SK-N-MC (cell line): ENCODE measurements around the gene TBX21.

Experiments used
- EZH2 ChIP-seq: fragments of 200-600 bp; sonication (generic); IDR thresholded peaks from one replicate; pipeline ENCODE4 v1.6.1; 2017; ENCODE audit warnings: antibody characterized with exemption
- POLR2AphosphoS5 ChIP-seq: IDR thresholded peaks from 2 replicates; pipeline ENCODE4 v1.6.1; 2012; ENCODE audit warnings: mild to moderate bottlenecking, low read depth, low read length, borderline replicate concordance

- TF ChIP-seq POLR2AphosphoS5 (no peak), EZH2 (no peak)
Measured at GRCh38 chr17:47741793-47742145, 8.7 kb downstream of the TBX21 start.
